PC-3 (cell line): Measurements from ENCODE around the gene MYL12B.

Experiments
- EZH2 ChIP-seq: fragments of 300-600 bp; sonication (generic); IDR thresholded peaks from one replicate; pipeline ENCODE4 v1.6.1; 2017; ENCODE audit warnings: antibody characterized with exemption, mild to moderate bottlenecking, low read length; ENCODE audit not compliant: unreplicated experiment
- TF ChIP-seq, protein P1 (sequence below): fragments of 300-600 bp; sonication (generic); conservative IDR thresholded peaks from 2 replicates; pipeline ENCODE4 v1.5.1; 2017; ENCODE audit warnings: antibody characterized with exemption, low read depth, mild to moderate bottlenecking, low read length

DNA sequence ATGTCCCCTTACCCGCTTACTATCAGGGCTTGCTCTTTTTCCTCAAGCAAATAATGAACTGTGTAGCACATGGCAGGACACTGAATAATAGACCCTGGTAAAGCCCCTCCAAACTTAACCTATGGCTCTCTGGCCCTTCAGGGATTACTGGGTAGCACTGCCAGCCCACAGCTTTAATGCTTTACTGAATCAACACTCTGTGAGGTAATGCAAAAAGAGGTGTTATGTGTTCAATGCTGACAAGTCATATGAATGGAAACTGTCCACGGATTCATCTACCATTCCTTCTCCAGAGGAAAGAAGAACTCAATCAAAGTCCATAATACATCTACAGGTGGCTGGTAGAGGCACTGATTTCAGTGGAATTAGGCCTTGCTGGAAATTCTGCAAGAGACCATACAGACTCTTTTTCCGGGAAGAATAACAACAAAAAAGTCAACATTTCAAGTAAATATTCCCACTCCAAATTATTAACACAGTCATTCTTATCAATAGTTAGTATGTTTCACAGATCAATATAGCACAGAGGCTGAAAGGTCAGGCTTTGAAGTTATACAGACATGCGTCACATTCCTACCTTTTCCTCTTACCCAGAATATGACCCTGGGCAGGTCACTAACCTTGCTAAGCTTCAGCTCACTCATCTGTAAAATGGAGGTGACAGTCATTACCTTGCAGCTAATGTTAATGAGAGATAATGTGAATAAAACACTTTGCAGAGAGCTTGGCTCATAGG lies 28.3 kb upstream of the MYL12B start:
- TF ChIP-seq, protein P1, sequence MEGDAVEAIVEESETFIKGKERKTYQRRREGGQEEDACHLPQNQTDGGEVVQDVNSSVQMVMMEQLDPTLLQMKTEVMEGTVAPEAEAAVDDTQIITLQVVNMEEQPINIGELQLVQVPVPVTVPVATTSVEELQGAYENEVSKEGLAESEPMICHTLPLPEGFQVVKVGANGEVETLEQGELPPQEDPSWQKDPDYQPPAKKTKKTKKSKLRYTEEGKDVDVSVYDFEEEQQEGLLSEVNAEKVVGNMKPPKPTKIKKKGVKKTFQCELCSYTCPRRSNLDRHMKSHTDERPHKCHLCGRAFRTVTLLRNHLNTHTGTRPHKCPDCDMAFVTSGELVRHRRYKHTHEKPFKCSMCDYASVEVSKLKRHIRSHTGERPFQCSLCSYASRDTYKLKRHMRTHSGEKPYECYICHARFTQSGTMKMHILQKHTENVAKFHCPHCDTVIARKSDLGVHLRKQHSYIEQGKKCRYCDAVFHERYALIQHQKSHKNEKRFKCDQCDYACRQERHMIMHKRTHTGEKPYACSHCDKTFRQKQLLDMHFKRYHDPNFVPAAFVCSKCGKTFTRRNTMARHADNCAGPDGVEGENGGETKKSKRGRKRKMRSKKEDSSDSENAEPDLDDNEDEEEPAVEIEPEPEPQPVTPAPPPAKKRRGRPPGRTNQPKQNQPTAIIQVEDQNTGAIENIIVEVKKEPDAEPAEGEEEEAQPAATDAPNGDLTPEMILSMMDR, result no peak
- no peak for TF ChIP-seq EZH2
